IPS DF 4.7 (cell line): ENCODE data around the gene FAM110A.
"Not testable (repeated sequence)": the region's sequence is repeated elsewhere in the genome, so short reads cannot be mapped to it uniquely, and the experiment has no call there.

Experiments
- DNase-seq: peaks from one replicate; pipeline ENCODE4 v3.0.0-alpha.2; 2013; ENCODE audit warnings: low spot score; ENCODE audit errors: extremely low read depth

FAM110A gene

DNA sequence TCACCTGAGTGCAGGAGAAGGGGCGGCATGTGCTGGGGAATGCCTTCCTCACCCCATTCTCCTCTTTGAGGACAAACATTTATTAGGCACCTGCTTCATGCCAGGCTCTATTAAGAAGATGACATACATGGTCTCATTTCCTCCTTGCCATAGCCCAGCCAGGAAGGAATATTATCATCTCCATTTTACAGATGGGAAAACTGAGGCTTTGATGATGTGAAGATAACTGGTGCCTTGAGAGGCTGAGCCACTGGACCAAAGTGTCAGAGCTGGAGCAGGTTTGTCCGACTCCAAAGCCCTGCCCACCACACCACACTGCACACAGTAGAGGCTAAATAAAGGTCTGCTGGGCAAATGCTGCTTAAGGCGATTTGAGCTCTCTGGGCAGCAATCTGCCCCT is 37.2 kb downstream of the FAM110A start:
- DNase-seq = no peak

DNA sequence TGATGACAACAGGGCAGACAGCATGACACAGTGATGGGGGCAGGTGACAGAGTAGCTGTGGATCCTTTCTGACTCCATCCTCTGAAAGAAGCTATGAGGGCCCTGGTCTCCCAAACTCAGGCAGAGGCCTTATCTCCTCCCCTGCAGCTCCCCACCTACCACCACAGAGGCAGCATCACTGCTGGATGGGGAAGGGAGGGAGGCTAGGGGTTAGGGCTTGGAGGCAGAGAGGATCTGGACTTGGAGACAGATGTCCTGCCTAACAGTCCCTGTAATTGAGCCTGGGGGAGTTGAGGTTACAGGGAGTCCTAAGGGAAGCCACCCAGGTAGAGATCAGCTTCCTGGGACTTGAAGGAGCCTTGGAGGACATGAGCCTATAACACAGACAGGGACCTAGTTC is 37.9 kb downstream of the FAM110A start:
- DNase-seq = no peak

DNA sequence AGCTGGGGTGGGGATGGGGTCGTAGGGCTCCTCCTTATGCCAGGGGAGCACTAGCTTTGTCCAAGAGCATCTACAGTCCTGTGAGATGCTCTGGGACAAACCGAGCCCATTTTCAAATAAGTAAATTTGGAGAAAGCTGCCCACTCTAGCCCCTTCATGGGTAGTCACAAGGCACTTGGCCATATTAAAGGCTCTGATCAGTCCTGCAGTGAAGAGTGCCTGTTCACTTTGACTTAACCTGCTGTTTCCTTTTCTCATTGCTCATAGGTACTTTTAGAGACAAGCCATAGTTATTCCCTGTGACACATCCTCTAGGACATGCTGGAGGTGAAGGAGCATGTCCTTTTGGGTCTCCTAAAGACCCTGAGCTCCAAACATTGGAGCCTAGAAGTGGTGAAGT is 38.4 kb downstream of the FAM110A start:
- no peak for DNase-seq

DNA sequence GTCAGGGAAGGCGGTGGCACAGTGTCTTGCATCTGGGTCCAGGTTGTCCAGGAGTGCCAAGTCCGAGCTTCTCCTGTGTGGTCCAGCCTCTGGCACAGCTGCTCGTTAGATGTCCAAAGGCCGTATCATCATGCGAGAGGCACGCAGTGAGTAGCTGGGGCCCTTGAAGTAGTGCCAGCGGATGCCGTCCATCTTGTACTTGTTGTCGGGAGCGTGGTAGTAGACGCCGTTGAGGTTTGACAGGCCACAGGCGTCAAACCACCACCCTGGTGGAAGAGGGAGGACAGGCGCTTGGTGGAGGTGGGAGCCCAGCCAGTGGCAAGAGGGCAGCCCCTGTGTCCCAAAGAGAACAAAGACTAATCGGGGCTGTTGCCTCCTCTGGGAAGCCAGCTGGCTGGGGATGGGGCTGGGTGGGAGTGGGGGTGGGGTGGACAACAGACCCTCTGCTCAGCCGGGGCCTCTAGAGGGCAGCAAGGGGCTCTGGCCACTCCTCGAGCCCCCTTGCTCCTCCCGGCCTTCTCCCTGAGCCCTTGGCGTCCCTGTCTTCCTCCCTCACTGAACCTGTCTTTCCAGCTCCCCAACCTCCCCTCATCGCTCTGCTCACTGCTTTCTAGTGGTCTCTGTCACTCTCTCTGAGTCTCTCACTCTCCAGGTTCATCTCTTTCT is 39.5 kb downstream of the FAM110A start:
- DNase-seq = no peak

DNA sequence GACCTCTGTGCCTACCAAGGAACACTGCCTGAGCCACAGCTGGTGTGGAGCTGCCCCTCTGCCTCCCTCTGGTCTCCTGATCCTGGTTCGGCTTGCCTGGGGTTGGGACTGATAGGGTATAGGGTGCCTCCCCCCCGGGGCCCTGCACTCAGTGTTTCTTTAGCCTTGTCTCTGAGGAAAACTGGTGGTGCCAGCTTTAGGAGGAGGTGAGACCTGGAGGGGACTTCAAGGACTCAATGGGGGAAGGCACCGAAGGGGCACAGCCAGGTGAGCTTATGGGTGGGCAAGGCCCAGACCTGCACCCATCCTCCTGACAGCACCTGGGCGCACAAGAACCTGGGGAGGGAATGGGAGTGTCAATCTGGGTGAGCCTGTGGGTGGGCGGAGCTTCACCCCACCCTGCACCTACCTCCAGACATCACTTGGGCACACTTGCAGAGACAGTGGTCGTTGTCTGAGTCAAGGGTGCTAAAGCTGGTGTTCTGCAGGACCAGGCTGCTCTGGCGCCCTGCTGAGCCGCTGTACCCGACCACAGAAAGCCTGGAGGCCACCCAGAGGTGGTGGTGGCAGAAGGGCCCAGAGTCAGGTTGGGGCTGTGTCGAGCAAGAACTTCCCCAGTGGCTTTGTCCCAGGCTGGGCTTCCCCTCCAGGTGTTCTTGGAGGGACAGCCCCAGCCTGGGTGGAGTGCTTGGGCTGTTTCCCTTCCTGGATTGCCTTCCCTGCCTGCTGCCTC is 40.5 kb downstream of the FAM110A start:
- no peak for DNase-seq

DNA sequence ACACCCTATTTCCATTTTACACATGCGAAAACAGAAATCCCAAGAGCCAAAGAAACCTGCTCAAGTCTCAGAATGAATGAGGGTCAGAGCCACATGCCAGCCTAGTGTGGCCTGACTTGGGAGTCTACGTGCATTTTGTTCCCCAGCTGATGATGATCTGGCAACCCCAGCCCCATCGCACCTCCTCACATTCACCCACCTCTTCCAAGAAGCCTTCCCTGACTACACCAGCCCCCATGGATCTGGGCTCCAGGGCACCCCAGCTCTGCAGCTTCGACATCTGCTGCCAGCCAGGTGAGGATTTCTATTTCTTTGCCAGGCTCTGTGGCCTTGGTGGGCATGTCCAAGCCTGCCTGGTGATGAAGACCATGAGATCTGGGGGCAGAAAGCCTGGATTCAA is 41.6 kb downstream of the FAM110A start:
- no peak for DNase-seq

DNA sequence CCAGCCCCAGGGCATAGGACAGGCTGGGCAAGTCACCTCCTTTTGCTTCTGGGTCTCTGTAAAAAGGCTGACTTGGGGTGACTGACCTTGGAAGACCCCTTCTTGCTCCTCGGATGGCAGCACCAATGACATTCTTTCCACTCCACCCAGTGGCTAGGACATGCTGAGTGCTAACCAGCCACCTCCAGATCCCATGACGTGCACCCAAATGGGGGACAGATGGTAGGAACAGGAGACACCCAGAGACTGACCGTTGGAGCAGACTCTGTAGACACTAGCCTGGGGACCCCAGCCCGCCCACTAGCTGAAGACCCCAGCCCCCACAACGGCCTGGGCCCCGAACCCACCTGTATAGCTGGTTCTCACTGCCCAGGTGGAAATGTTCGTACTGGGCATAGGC is 44.3 kb downstream of the FAM110A start:
- DNase-seq = no peak

DNA sequence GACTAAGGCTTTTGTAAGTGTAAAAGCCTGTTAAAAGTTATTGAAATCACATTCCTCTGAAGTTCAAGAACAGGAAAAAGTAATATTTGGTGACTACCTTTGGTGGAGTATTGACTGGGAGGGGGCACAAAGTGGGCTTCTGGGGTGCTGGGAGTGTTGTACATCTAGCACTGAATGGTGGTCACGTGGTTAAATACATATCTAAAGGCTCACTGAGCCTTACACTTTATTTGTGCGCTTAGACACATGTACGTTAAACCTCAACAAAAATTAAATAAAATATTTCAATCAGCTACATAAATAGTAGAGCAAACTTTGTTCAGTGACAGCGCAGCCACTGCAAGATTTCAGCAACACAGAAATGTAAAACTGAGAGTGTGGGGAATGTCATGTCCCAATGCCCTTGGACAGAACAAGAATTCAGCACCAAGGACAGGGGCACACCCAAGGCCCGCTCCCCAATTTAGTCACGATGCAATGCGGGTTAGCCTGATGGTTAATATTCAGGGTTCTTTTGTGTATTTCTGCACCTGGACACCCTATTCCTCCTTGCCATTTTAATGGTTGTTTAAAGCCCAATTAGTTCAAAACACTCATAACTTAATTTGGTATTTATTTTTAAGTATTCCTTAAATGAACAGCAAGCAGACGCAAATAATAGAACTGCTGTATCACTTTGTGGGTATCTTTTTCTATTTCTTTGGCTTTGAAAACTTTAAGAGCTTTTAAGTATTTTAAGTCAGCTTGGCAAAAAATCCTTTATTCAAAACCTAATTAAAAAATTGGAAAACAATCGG is 45.2 kb downstream of the FAM110A start:
- no peak for DNase-seq

DNA sequence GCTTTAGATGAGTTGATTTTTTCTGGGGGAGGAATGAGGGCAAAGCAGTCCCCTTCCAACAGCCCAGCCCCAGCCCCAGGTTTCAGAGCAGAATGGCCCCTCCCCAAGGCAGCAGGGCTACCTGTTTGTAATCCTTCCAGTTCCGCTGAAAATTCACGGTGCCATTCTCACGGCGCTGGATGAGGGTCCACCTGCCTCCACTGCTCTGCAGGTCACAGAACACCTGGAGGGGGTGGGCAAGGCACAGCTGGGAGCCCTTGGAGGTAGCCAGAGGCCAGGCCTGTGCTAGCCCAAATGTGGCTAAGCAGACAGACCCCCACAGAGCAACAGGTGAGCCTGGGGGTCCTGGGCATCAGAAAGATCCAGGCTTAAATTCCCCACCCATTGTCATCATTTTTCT is 46.1 kb downstream of the FAM110A start:
- DNase-seq = no peak

DNA sequence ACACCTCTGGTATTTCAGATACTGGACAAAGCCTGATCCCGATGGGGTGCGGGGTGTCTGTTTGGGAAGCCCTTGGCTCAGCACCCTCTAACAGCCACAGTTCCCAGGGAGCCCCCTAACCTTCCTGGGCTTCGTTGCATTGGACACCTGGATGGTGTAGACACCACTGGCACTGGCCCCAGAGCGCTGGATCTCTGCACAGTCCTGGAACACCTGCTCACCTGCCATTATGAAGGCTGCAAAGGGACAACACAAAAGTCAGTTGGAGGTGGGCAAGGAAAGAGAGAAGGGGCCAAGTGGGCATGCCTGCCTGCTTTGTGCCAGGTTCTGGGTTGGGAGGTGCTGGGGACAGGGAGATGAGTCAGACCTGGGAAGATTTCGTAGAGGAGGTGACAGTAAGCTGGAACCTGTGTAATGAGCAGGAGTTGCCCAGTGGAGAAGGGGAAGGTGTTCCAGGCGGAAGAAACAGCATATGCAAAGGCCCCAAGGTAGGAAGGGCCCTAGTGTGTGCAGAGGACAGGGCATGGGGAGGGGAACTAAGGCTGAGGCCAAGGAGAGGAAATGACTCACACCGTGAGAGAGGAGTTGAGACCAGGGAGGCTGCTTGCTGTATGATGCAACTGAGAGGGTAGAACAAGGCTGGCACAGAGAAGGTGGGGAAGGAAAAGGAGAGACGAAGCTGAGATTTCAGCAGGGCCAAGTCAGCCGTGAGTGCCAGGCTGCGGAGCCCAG is 47.7 kb downstream of the FAM110A start:
- DNase-seq = no peak

DNA sequence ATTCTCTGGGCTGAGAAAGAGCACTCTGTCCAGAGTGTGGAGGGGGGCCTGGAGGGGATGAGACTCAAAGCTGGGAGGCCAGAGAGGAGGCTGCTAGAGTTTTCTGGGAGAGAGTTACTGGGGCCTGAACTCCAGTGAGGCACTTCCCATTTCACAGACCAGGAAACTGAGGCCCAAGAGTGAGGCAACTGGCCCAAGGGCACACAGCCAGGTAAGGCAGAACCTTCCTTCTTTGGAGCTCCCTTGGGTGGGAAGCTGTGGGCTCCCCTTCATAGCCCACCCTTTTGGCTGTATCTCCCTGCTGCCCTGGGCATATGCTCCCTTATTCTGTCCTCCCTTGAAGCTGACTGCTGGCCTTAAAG is 48.2 kb downstream of the FAM110A start:
- DNase-seq = no peak

DNA sequence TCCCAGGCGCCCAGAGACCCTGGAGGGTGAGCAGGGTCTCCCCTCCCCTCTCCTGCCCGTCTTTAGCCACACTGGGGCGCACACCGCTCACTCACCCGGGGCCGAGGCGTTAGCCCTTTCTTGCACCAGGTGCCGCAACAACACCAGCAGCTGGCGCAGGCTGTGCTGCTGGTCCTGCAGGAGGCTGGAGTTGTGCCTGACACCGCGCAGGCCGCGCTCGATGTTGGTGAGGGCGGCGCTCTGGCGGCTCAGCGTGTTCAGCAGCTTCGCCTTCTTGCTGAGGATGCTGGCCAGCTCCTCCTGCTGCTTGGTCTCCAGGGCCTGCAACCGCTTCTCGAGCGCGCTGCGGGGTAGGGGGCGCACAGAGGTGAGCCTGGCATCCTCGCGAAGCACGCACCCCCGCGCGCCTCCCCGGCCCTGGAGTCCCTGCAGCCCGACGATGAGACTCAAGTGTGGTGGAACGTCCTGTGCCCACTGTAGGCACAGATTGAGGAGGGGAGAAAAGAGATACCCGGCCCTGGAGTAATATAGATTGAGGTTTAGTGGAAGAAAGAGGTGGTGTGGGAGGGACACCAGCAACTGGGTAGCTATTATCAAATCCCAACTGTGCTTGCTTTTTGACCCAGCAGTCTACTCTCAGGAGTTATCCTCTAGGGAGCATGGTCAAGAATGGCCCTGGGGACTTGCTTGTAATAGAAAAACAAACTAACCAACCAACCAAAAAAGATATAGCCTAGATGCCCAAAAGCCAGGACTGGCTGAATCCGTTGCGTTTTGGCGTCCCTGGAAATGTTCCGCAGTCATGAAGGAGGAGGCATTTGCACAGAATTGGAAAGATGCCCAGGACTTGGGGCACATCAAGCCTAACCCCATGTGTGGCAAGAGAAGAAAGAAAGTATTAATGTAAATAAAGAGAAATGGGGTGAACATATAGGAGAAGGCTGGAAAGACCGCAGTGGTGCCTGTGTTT is 51.8 kb downstream of the FAM110A start:
- DNase-seq = peak; percentile 60

DNA sequence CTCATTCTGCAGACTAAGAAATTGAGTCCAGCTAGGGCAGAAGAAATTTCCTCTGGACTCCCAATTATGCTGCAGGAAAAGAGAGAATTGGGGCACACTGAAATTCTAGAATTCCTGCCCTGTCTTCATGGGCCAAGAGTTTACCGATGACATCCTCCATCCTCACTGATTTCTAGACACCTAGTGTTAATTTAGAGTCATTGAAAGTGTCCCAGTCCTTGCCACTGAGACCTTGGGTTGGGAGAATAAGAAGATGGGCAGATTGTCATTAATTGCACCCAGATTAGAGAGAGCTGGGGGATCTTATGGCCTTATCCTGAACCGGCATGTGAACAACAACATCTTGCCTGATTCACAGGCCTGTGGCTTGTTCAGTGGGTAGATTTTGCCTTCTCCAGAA is 53.6 kb downstream of the FAM110A start:
- no peak for DNase-seq

DNA sequence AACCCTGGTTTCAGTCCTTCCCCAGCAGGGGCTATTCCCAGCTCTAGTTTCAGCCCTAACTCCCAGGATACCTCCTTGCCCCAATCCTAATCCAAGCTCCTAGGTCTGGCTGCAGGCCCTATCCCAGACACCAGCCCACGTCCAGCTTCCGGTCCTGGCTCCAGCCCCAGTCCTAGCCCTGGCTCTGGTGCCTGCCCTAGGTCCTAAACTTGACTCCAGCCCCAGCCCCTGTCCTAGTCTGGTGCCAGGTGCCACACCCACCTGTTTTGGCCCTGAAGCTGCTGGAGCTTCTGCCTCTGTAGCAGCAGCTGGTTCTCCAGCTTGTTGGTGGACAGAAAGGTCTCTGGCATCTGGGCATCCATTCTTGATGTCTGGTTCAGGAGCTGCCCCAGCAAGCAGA is 54.5 kb downstream of the FAM110A start:
- DNase-seq = no peak

DNA sequence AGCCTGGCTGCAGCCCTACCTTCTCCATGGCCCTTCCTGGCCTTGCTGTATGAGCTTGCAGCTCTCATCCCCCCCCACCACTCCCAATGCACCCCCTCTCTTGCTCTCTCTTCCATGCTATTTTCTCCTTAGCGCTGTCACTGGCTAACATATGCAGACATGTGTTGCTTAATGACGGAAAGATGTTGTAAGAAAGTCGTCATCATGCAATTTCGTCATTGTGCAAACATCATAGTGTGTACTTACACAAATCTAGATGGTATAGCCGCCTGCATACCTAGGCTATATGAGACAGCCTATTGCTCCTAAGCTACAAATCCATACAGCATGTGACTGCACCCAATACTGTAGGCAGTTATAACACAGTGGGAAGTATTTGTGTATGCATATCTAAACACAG is 55.6 kb downstream of the FAM110A start:
- DNase-seq = no peak

DNA sequence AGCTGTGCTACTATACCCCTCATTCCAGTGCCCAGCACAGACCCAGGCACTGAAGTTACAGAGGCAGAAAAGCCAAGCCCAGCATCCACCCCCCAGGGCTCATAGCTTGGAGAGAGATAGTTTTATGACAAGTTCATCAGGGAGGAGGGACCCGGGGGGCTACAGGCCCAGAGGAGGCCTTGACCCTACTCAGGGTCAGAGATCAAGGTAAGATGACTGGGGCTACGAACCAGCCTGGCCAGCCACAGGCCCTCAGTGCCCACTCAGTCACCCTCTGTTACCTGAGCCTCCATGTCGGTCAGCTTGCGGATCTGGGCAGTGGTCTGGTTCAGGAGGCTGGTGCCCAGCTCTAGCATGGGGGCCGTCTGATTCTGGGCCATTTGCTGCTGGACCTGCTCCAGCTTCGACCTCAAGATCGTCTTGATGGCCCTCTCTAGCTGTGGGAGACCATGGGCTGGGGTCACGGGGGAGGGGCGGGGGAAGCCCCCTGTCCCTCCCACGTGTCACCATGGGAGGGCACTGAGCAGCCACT is 56.5 kb downstream of the FAM110A start:
- DNase-seq = no peak

DNA sequence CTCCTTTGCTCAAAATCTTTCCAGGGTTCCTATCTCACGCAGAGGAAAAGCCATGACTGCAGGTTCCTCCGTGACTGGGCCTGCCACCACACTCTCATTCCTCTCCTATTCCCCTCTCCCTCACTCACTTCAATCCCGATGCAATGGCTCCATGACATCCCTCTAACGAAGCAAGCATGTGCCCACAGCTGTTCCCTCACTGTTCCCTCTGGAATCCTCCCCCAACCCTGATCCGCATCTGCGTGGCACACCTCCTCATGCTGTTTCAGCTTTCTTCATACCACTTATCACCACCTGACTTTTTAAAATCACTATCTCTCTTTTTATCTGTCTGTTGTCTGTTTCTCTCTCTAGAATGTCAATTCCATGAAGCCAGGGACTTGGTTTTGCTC is 57.1 kb downstream of the FAM110A start:
- DNase-seq = no peak

DNA sequence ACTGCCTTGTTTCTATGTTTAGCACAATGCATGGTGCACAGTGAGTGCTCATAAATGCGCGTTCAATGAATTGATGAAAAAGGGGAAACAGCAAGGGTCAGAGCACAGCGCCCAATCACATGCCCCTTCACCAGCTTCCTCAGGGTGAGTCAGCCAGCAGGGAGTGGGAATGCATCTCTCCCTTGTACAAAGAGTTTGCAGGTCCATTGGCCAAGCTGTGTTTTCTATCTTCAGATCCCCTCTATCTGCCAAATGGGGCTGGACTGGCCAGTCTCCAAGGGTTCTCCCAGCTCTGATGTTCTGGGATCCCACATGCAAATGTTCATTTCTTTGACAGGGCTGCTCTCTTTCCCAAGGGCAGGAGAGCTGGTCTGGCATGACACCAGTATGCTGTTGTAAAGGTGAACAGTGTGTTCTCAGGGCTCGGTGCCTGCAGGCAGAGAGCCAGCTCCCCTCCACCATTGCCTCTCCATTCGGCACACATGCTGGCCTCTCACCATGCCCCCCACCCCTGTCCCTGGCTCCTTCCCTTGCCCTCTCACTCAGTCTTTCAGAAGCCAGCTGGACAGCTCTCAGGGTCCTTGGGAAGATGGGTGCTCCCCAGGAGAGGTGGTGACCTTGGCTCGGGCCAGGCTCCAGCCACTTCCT is 57.7 kb downstream of the FAM110A start:
- no peak for DNase-seq

DNA sequence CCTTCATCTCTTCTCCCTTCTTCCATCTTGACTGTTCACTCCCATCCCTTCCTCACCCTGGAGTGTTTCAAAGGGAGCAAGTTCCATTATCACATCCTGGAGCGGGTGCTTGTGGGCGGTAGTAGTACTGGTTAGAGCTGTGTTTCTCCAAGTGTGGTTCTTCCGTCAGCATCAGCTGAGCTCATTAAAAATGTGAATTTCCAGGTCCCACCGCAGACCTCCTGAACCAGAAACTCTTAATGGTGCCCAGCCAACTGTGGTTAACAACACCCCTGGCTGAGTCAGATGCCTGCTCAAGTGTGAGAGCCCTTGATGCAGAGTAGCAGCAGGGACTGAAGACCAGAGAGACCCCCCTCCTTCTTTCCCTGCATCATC is 58.2 kb downstream of the FAM110A start:
- no peak for DNase-seq

DNA sequence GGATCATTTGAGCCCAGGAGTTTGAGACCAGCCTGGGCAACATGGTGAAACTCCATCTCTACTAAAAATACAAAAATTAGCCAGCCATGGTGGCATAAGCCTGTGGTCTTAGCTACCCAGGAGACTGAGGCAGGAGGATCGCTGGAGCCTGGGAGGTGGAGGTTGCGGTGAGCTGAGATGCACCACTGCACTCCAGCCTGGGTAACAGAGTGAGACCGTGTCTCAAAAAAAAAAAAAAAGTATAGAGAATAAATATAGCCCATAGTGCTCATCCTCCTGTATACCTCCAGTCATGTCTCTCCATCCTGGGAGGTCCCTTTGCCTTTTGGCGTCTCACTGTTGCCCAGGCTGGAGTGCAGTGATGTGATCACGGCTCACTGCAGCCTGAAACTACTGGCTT is 58.9 kb downstream of the FAM110A start:
- DNase-seq = not testable (repeated sequence)
